PC-3 (cell line): Measurements from ENCODE around the gene UCHL5. TPM values are rescaled to one million over a fixed set of nuclear protein-coding genes. Genes with fewer than 3 reads are reported as not detected.

Source experiments
- ATAC-seq: fragments of 200-7000 bp; cut with Tn5 transposase; 2 replicates; pipeline ENCODE4 v1.9.1; 2020; ENCODE audit warnings: mild to moderate bottlenecking, moderate library complexity
- BruUV-seq: library from RNA; stranded (reverse); fragments of 400-500 nt; replicated peaks from 2 replicates; lab custom pipeline; 2021; lab: Mats Ljungman, UMichigan
- CTCF ChIA-PET: fragments of 300-600 bp; sonication (Branson Sonifier 250); formaldehyde crosslinking; loops from one replicate; lab custom pipeline; 2022; ENCODE audit warnings: antibody characterized with exemption; lab: Charles Lee
- POLR2A ChIA-PET: fragments of 300-600 bp; sonication (Branson Sonifier 250); formaldehyde crosslinking; loops from one replicate; lab custom pipeline; 2022; ENCODE audit warnings: antibody characterized with exemption; ENCODE audit not compliant: unreplicated experiment; lab: Charles Lee
- DNase-seq: peaks from one replicate; pipeline ENCODE4 v3.0.0-alpha.2; 2015
- H2AFZ ChIP-seq: fragments of 300-600 bp; sonication (generic); 2 replicates; pipeline ENCODE4 v1.6.0; 2016; ENCODE audit warnings: antibody characterized with exemption, low read length
- H3F3A ChIP-seq: fragments of 300-600 bp; sonication (generic); one replicate; pipeline ENCODE4 v1.6.0; 2017; ENCODE audit warnings: antibody characterized with exemption, low read length, control low read depth, mild to moderate bottlenecking; ENCODE audit not compliant: unreplicated experiment
- H3K27ac ChIP-seq: fragments of 300-600 bp; sonication (generic); 2 replicates; pipeline ENCODE4 v1.5.1; 2016; ENCODE audit warnings: mild to moderate bottlenecking, low read length
- H3K27me3 ChIP-seq: fragments of 300-600 bp; sonication (generic); 2 replicates; pipeline ENCODE4 v1.6.1; 2016; ENCODE audit warnings: low read length, mixed read lengths
- H3K36me3 ChIP-seq: fragments of 300-600 bp; sonication (generic); 2 replicates; pipeline ENCODE4 v1.6.1; 2016; ENCODE audit warnings: low read depth, mixed run types, low read length, mixed read lengths
- H3K4me1 ChIP-seq: fragments of 300-600 bp; sonication (generic); 2 replicates; pipeline ENCODE4 v1.5.1; 2016; ENCODE audit warnings: low read length; ENCODE audit not compliant: insufficient read depth
- H3K4me2 ChIP-seq: fragments of 300-600 bp; sonication (generic); 2 replicates; pipeline ENCODE4 v1.6.0; 2016; ENCODE audit warnings: low read length
- H3K4me3 ChIP-seq: fragments of 300-600 bp; sonication (generic); 2 replicates; pipeline ENCODE4 v1.5.1; 2016; ENCODE audit warnings: mild to moderate bottlenecking, low read length, mixed read lengths
- H3K79me2 ChIP-seq: fragments of 300-600 bp; sonication (generic); 2 replicates; pipeline ENCODE4 v1.6.1; 2017; ENCODE audit warnings: low read length, mixed read lengths
- H3K9ac ChIP-seq: fragments of 300-600 bp; sonication (generic); 2 replicates; pipeline ENCODE4 v1.6.0; 2016; ENCODE audit warnings: mild to moderate bottlenecking, low read length
- H3K9me2 ChIP-seq: fragments of 300-600 bp; sonication (generic); replicated peaks from 2 replicates; pipeline ENCODE4 v1.6.1; 2016; ENCODE audit warnings: mixed run types, low read length, mixed read lengths
- H3K9me3 ChIP-seq: fragments of 300-600 bp; sonication (generic); 2 replicates; pipeline ENCODE4 v1.6.1; 2016; ENCODE audit warnings: low read length, mixed read lengths
- H4K20me1 ChIP-seq: fragments of 300-600 bp; sonication (generic); 2 replicates; pipeline ENCODE4 v1.6.1; 2016; ENCODE audit warnings: low read length, mixed read lengths
- CTCF ChIP-seq: fragments of 300-600 bp; sonication (generic); conservative IDR thresholded peaks from 2 replicates; pipeline ENCODE4 v1.5.1; 2017; ENCODE audit warnings: antibody characterized with exemption, low read depth, mild to moderate bottlenecking, low read length
- EZH2 ChIP-seq: fragments of 300-600 bp; sonication (generic); IDR thresholded peaks from one replicate; pipeline ENCODE4 v1.6.1; 2017; ENCODE audit warnings: antibody characterized with exemption, mild to moderate bottlenecking, low read length; ENCODE audit not compliant: unreplicated experiment
- EZH2phosphoT487 ChIP-seq: fragments of 300-600 bp; sonication (generic); IDR thresholded peaks from 2 replicates; pipeline ENCODE4 v1.6.1; 2018; ENCODE audit warnings: mild to moderate bottlenecking, antibody characterized with exemption, low read length, borderline replicate concordance
- intact Hi-C: fragments of 100-400 bp; cut with micrococcal nuclease; formaldehyde crosslinking; loops from 2 replicates; pipeline ENCODE4 v1.9.0; 2023
- total RNA-seq: library from RNA; depleted of rRNA; stranded (reverse); fragments of >200 nt; gene quantifications from 2 replicates; pipeline ENCODE4 v1.2.3, GENCODE V29; 2014

Gene UCHL5
- total RNA-seq, 1 experiment from 2014 or later: 31.3 TPM

- no peak overlapping the region for H3K4me3 ChIP-seq
- no peak overlapping the region for H3K4me2 ChIP-seq
- ATAC-seq (peak; percentile 31; the same call in 1 of the 2 replicates), DNase-seq (no peak)
- peaks cover 16% of the 10 kb centered on the region for H3K4me1 ChIP-seq
- no peaks in the 10 kb centered on the region for H3K36me3 ChIP-seq
- H3K9me3 ChIP-seq: no peaks in the 10 kb centered on the region
- H3K79me2 ChIP-seq: no peaks in the 10 kb centered on the region
- no peaks in the 10 kb centered on the region for H3K9me2 ChIP-seq
- ChIA-PET CTCF (no interaction called here), POLR2A (no interaction called here)
- H3K27me3 ChIP-seq: no peaks in the 10 kb centered on the region
- H4K20me1 ChIP-seq: no peaks in the 10 kb centered on the region
- intact Hi-C loops: loop anchor here (5.0 kb wide), 1 partner anchor 50 kb away; no protein-coding TSS in a partner anchor
- peak overlapping the region; percentile 46 for H3K27ac ChIP-seq
- TF ChIP-seq CTCF: no peak
- no peak for TF ChIP-seq EZH2phosphoT487
- TF ChIP-seq EZH2: no peak
- no peak overlapping the region for H2AFZ ChIP-seq
- no TSS peak for BruUV-seq
- H3K9ac ChIP-seq: no peak overlapping the region
- no peaks in the 10 kb centered on the region for H3F3A ChIP-seq
Observed at GRCh38 chr1:192967211-192967877, 91.8 kb downstream of the UCHL5 start.

GRCh38 chr1:192966073-192966472 lies 93.1 kb downstream of the UCHL5 start:
- BruUV-seq: no TSS peak
- Histone ChIP-seq H3K36me3 (no peaks in the 10 kb centered on the region), H3K4me1 (peaks cover 16% of the 10 kb centered on the region), H3K9me3 (no peaks in the 10 kb centered on the region), H3K27me3 (no peaks in the 10 kb centered on the region), H2AFZ (no peak overlapping the region), H3F3A (no peaks in the 10 kb centered on the region), H3K9ac (no peak overlapping the region), H3K4me3 (no peak overlapping the region), H4K20me1 (no peaks in the 10 kb centered on the region), H3K4me2 (no peak overlapping the region), H3K9me2 (no peaks in the 10 kb centered on the region), H3K27ac (no peak overlapping the region), H3K79me2 (no peaks in the 10 kb centered on the region)
- ChIA-PET CTCF (no interaction called here), POLR2A (no interaction called here)
- intact Hi-C loops: loop anchor here (5.0 kb wide), 1 partner anchor 51 kb away; no protein-coding TSS in a partner anchor
- DNase-seq: no peak
- TF ChIP-seq CTCF (no peak), EZH2 (no peak), EZH2phosphoT487 (no peak)
- ATAC-seq: no peak

DNA sequence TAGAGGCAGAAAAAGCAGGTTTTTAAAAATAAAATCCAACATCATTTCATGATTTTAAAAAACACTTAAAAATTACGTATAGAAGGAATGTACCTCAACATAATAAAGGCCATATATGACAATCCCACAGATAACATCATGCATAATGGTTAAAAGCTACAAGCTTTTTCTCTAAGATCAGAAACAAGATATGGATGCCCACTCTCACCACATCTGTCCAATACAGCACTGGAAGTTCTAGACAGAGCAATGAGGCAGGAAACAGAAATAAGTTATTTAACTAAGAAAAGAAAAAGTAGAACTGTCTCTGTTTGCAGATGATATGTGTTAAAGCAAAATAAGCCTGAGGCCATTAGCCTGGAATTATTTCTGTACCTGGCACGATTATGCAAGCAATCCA lies 96.3 kb downstream of the UCHL5 start:
- ChIA-PET CTCF (no interaction called here), POLR2A (no interaction called here)
- Histone ChIP-seq H3K4me2 (no peak overlapping the region), H3K79me2 (no peaks in the 10 kb centered on the region), H3K4me3 (no peak overlapping the region), H2AFZ (no peak overlapping the region), H3K27ac (no peak overlapping the region), H3F3A (no peaks in the 10 kb centered on the region), H3K9ac (no peak overlapping the region), H3K9me2 (no peaks in the 10 kb centered on the region), H3K9me3 (no peaks in the 10 kb centered on the region), H3K27me3 (no peaks in the 10 kb centered on the region), H4K20me1 (no peaks in the 10 kb centered on the region), H3K36me3 (no peaks in the 10 kb centered on the region), H3K4me1 (peaks cover 8% of the 10 kb centered on the region)
- ATAC-seq (no peak), DNase-seq (no peak)
- intact Hi-C loops: no loop called here
- BruUV-seq: no TSS peak
- TF ChIP-seq EZH2phosphoT487 (no peak), EZH2 (no peak), CTCF (no peak)
